A549 (cell line): ENCODE results near the gene S1PR2. TPM values are rescaled to one million over a fixed set of nuclear protein-coding genes. Genes with fewer than 3 reads are reported as not detected.

Experiments used
- ATAC-seq, 2 experiments: fragments of 200-7000 bp in 1 of 2; fragments of >200 bp in 1 of 2; cut with Nextera tagmentation in 1 of 2; cut with Tn5 transposase in 1 of 2; 3 replicates each; pipeline versions ENCODE4 v1.8.0 to v1.9.1; 2018 to 2020; ENCODE audit warnings: mild to moderate bottlenecking in 1 of 2, moderate library complexity in 1 of 2
- CTCF ChIA-PET: fragments of 300-600 bp; sonication (Branson Sonifier 250); formaldehyde crosslinking; extraction: SDS; loops from one replicate; lab custom pipeline; 2021; ENCODE audit warnings: antibody characterized with exemption, inconsistent platforms; lab: Yijun Ruan, JAX
- POLR2A ChIA-PET: fragments of 350-600 bp; formaldehyde crosslinking; extraction: SDS; loops from one replicate; lab custom pipeline; 2021; ENCODE audit warnings: antibody characterized with exemption, inconsistent platforms; lab: Yijun Ruan, JAX
- DNase-seq, 2 experiments: peaks; one replicate each; pipeline versions ENCODE4 v3.0.0 to v3.0.0-alpha.2; 2011 to 2016; ENCODE audit warnings: low read depth in 1 of 2, low spot score in 1 of 2
- FAIRE-seq: peaks from 2 replicates; lab custom pipeline; 2011; peaks lifted over from hg19 to GRCh38; lab: Jason Lieb, UNC
- H3K27ac ChIP-seq, 2 experiments: fragments of >200 bp; sonication (Bioruptor Twin); formaldehyde crosslinking; 3 replicates each; pipeline ENCODE4 v1.5.1; 2016 to 2017
- H3K4me1 ChIP-seq: fragments of >200 bp; sonication (Bioruptor Twin); formaldehyde crosslinking; 3 replicates; pipeline ENCODE4 v1.6.1; 2016
- H3K4me2 ChIP-seq: fragments of >200 bp; sonication (Bioruptor Twin); formaldehyde crosslinking; 3 replicates; pipeline ENCODE4 v1.6.1; 2016
- H3K4me3 ChIP-seq: fragments of >200 bp; sonication (Bioruptor Twin); formaldehyde crosslinking; 3 replicates; pipeline ENCODE4 v1.5.1; 2016
- H3K9me3 ChIP-seq: fragments of >200 bp; sonication (Bioruptor Twin); formaldehyde crosslinking; 3 replicates; pipeline ENCODE4 v1.6.1; 2016
- BHLHE40 ChIP-seq: IDR thresholded peaks from 2 replicates; pipeline ENCODE4 v1.6.1; 2012; ENCODE audit warnings: low read depth, low read length, inconsistent platforms
- CBX2 ChIP-seq: fragments of 200-600 bp; sonication (generic); IDR thresholded peaks from 2 replicates; pipeline ENCODE4 v1.6.1; 2016; ENCODE audit warnings: low read depth, mild to moderate bottlenecking, borderline replicate concordance
- CBX8 ChIP-seq: fragments of 200-600 bp; sonication (generic); IDR thresholded peaks from 2 replicates; pipeline ENCODE4 v1.6.1; 2016
- CEBPB ChIP-seq, 2 experiments: fragments of >200 bp in 1 of 2; sonication (Bioruptor Twin) in 1 of 2; formaldehyde crosslinking in 1 of 2; IDR thresholded peaks; 2 replicates each; pipeline ENCODE4 v1.6.1; 2012 to 2016
- E2F6 ChIP-seq: IDR thresholded peaks from 2 replicates; pipeline ENCODE4 v1.6.1; 2012; ENCODE audit warnings: low read depth, borderline replicate concordance
- FOXS1 ChIP-seq: fragments of 250-450 bp; sonication (Bioruptor Pico); IDR thresholded peaks from 2 replicates; pipeline ENCODE4 v1.5.0; 2020; ENCODE audit warnings: mild to moderate bottlenecking, moderate library complexity
- GATA3 ChIP-seq: IDR thresholded peaks from 2 replicates; pipeline ENCODE4 v1.6.1; 2012; ENCODE audit warnings: borderline replicate concordance
- HEYL ChIP-seq: fragments of 250-450 bp; sonication (Bioruptor Pico); IDR thresholded peaks from 2 replicates; pipeline ENCODE4 v1.8.0; 2021; ENCODE audit warnings: mild to moderate bottlenecking, moderate library complexity
- HMGXB4 ChIP-seq: fragments of 250-450 bp; sonication (Bioruptor Pico); IDR thresholded peaks from 2 replicates; pipeline ENCODE4 v1.5.0; 2021; ENCODE audit warnings: mild to moderate bottlenecking, moderate library complexity, borderline replicate concordance
- JUN ChIP-seq, 2 experiments: fragments of >200 bp; sonication (Bioruptor Twin); formaldehyde crosslinking; IDR thresholded peaks; 2 replicates in 1 of 2; 3 replicates in 1 of 2; pipeline ENCODE4 v1.6.1; 2016 to 2017
- JUNB ChIP-seq: fragments of >200 bp; sonication (Bioruptor Twin); formaldehyde crosslinking; IDR thresholded peaks from 2 replicates; pipeline ENCODE4 v1.6.1; 2016
- RNF2 ChIP-seq: fragments of 200-600 bp; sonication (generic); IDR thresholded peaks from 2 replicates; pipeline ENCODE4 v1.6.1; 2016; ENCODE audit warnings: low read depth, mild to moderate bottlenecking, antibody characterized with exemption, moderate library complexity, borderline replicate concordance
- SREBF2 ChIP-seq: fragments of 450-650 bp; IDR thresholded peaks from 2 replicates; pipeline ENCODE4 v1.6.1; 2014; ENCODE audit warnings: mild to moderate bottlenecking, moderate library complexity
- TFCP2L1 ChIP-seq: fragments of 250-450 bp; sonication (Bioruptor Pico); IDR thresholded peaks from 2 replicates; pipeline ENCODE4 v1.5.0; 2021; ENCODE audit warnings: mild to moderate bottlenecking
- TP53 ChIP-seq: fragments of 250-450 bp; sonication (Bioruptor Pico); IDR thresholded peaks from 2 replicates; pipeline ENCODE4 v1.5.0; 2021; ENCODE audit warnings: mild to moderate bottlenecking, moderate library complexity
- ZC3H11A ChIP-seq: fragments of 450-650 bp; IDR thresholded peaks from 2 replicates; pipeline ENCODE4 v1.6.1; 2014; ENCODE audit warnings: antibody characterized with exemption, mild to moderate bottlenecking
- WGBS: methylation state at CpG from one replicate; pipeline ENCODE4 v1.1.6; 2017; ENCODE audit errors: missing lambda C conversion rate; 5-methylcytosine and 5-hydroxymethylcytosine counted together
- polyA plus RNA-seq, 4 experiments: library from polyadenylated mRNA; depleted of rRNA in 3 of 4; stranded (reverse); fragments of >200 nt; fragmentation: RNase III in 1 of 4; extraction: RNeasy Plus Mini Kit Qiagen cat#74134 plus additional on column Dnase treatment in 1 of 4; gene quantifications; 2 replicates in 3 of 4; 3 replicates in 1 of 4; pipeline ENCODE4 v1.2.3, GENCODE V29; 2011 to 2017
- TF ChIP-seq, protein P1 (sequence below): fragments of 250-450 bp; sonication (Bioruptor Pico); IDR thresholded peaks from 2 replicates; pipeline ENCODE4 v1.5.0; 2020; ENCODE audit warnings: low read depth, mild to moderate bottlenecking, moderate library complexity
- TF ChIP-seq, protein P2 (sequence below): fragments of 200-600 bp; sonication (generic); IDR thresholded peaks from 2 replicates; pipeline ENCODE4 v1.6.1; 2016; ENCODE audit warnings: antibody characterized with exemption, mild to moderate bottlenecking, moderate library complexity
- TF ChIP-seq, protein P3 (sequence below): IDR thresholded peaks from 2 replicates; pipeline ENCODE4 v1.6.1; 2012

Gene S1PR2
- polyA plus RNA-seq, 2 of the 4 experiments (the other 2 are of a cell fraction): 0.72 to 0.87 TPM

GRCh38 chr19:10271543-10272086 is 40.5 kb upstream of the S1PR2 start:
- Histone ChIP-seq H3K27ac (peak overlapping the region in 1 of 2 experiments; percentile 48; a peak in 1 of 6 replicates), H3K4me1 (peaks cover 12% of the 10 kb centered on the region), H3K4me2 (no peak overlapping the region; the same call in 2 of the 3 replicates), H3K4me3 (no peak overlapping the region), H3K9me3 (no peaks in the 10 kb centered on the region)
- DNase-seq (no peak), FAIRE-seq (no peak), ATAC-seq (peak in 1 of 2 experiments; percentile 14; a peak in 1 of 6 replicates)
- ChIA-PET CTCF (interaction anchor here (0.9 to 6.7 kb wide), 13 partner anchors 12 to 340 kb away, joined by 3 to 104 read pairs (median 6); partner anchors contain the start of genes ICAM4, RAVER1 and ZGLP1), POLR2A (interaction anchor here (0.6 to 1.6 kb wide), 2 partner anchors 18 to 117 kb away, joined by 4 to 7 read pairs; partner anchors contain the start of gene ICAM5)
- no peak for TF ChIP-seq CBX2
- no peak for TF ChIP-seq CBX8
- TF ChIP-seq, protein P1, sequence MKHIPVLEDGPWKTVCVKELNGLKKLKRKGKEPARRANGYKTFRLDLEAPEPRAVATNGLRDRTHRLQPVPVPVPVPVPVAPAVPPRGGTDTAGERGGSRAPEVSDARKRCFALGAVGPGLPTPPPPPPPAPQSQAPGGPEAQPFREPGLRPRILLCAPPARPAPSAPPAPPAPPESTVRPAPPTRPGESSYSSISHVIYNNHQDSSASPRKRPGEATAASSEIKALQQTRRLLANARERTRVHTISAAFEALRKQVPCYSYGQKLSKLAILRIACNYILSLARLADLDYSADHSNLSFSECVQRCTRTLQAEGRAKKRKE: no peak
- no peak for TF ChIP-seq GATA3
- no peak for TF ChIP-seq HMGXB4 (CRISPR knock-in tag)
- no peak for TF ChIP-seq HEYL (CRISPR knock-in tag)
- TF ChIP-seq TFCP2L1 (CRISPR knock-in tag): no peak
- TF ChIP-seq CEBPB (IDR thresholded peaks at IDR 0.05): no peak
- no peak for TF ChIP-seq JUN (IDR thresholded peaks at IDR 0.05)
- TF ChIP-seq, protein P2, sequence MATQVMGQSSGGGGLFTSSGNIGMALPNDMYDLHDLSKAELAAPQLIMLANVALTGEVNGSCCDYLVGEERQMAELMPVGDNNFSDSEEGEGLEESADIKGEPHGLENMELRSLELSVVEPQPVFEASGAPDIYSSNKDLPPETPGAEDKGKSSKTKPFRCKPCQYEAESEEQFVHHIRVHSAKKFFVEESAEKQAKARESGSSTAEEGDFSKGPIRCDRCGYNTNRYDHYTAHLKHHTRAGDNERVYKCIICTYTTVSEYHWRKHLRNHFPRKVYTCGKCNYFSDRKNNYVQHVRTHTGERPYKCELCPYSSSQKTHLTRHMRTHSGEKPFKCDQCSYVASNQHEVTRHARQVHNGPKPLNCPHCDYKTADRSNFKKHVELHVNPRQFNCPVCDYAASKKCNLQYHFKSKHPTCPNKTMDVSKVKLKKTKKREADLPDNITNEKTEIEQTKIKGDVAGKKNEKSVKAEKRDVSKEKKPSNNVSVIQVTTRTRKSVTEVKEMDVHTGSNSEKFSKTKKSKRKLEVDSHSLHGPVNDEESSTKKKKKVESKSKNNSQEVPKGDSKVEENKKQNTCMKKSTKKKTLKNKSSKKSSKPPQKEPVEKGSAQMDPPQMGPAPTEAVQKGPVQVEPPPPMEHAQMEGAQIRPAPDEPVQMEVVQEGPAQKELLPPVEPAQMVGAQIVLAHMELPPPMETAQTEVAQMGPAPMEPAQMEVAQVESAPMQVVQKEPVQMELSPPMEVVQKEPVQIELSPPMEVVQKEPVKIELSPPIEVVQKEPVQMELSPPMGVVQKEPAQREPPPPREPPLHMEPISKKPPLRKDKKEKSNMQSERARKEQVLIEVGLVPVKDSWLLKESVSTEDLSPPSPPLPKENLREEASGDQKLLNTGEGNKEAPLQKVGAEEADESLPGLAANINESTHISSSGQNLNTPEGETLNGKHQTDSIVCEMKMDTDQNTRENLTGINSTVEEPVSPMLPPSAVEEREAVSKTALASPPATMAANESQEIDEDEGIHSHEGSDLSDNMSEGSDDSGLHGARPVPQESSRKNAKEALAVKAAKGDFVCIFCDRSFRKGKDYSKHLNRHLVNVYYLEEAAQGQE: no peak
- no peak for TF ChIP-seq RNF2
- no peak for TF ChIP-seq ZC3H11A
- no peak for TF ChIP-seq JUNB
- TF ChIP-seq, protein P3, sequence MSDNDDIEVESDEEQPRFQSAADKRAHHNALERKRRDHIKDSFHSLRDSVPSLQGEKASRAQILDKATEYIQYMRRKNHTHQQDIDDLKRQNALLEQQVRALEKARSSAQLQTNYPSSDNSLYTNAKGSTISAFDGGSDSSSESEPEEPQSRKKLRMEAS: no peak
- no peak for TF ChIP-seq SREBF2
- WGBS: 72% methylated on average over 10 of the region's 12 CpGs

GRCh38 chr19:10270616-10271394 is 39.7 kb upstream of the S1PR2 start, which contains the start of gene ICAM1:
TSS of gene ICAM1 (plus strand) at chr19:10271120. CDS start at chr19:10271160, 40 bp downstream.
- ChIA-PET POLR2A (interaction anchor here (0.8 to 2.3 kb wide), 3 partner anchors 19 to 118 kb away, joined by 4 to 10 read pairs (median 7); partner anchors contain the start of genes ICAM5 and TYK2), CTCF (interaction anchor here (0.9 to 6.7 kb wide), 19 partner anchors 11 to 340 kb away, joined by 3 to 104 read pairs (median 7); partner anchors contain the start of genes ICAM4, ICAM5, RAVER1 and TYK2)
- FAIRE-seq: no peak
- no peak for DNase-seq
- Histone ChIP-seq H3K4me3 (peak within 1 kb of the TSS; percentile 9; the same call in 1 of the 3 replicates), H3K27ac (peak within 1 kb of the TSS in 1 of 2 experiments; percentile 78; a peak in 3 of 6 replicates), H3K4me1 (peaks cover 12% of the 10 kb centered on the region), H3K4me2 (peak within 1 kb of the TSS; percentile 69), H3K9me3 (no peaks in the 10 kb centered on the region)
- TF ChIP-seq FOXS1: no peak
- no peak for TF ChIP-seq BHLHE40
- TF ChIP-seq, protein P3: peak; percentile 54; the same call in 1 of the 2 replicates
- TF ChIP-seq TP53 (CRISPR knock-in tag): no peak
- TF ChIP-seq E2F6: peak; percentile 27; the same call in 1 of the 2 replicates
- 40% methylated on average over 15 of the region's 51 CpGs for WGBS
- ATAC-seq: peak; percentile 33 to 55; a peak in 4 of 6 replicates
